ENCODE results near the gene SF1. TPM values are rescaled to one million over a fixed set of nuclear protein-coding genes. Genes with fewer than 3 reads are reported as not detected.

SF1 gene
- total and polyA plus RNA-seq, 2 of the 8 experiments (the other 6 are each of a cell fraction or from before 2014, with no cell fraction given) = 72.7 to 353 TPM

- no peak for TF ChIP-seq EP300 (IDR thresholded peaks at IDR 0.05; ENCODE audit: borderline replicate concordance in 1 of 2, low read depth in 2 of 2, low read length in 2 of 2)
- TF ChIP-seq CHD1 (IDR thresholded peaks at IDR 0.05; ENCODE audit: low read depth, low read length) = no peak
- TF ChIP-seq KDM1A (IDR thresholded peaks at IDR 0.05; ENCODE audit: borderline replicate concordance, low read length) = no peak
- no peak for TF ChIP-seq RBBP5 (IDR thresholded peaks at IDR 0.05; ENCODE audit: borderline replicate concordance, low read depth, low read length)
- TF ChIP-seq, protein P1, sequence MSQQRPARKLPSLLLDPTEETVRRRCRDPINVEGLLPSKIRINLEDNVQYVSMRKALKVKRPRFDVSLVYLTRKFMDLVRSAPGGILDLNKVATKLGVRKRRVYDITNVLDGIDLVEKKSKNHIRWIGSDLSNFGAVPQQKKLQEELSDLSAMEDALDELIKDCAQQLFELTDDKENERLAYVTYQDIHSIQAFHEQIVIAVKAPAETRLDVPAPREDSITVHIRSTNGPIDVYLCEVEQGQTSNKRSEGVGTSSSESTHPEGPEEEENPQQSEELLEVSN (IDR thresholded peaks at IDR 0.05) = no peak
- TF ChIP-seq ASH2L (IDR thresholded peaks at IDR 0.05; ENCODE audit: low read length) = no peak
Observed at GRCh38 chr11:64754919-64755662, 23.3 kb downstream of the SF1 start (continued).

All from H1 (cell line).